H1 (cell line): Measurements from ENCODE around the gene RBMS2. TPM values are rescaled to one million over a fixed set of nuclear protein-coding genes. Genes with fewer than 3 reads are reported as not detected.

Experiments
- CTCF ChIA-PET: fragments of 300-600 bp; sonication (Branson Sonifier 250); formaldehyde crosslinking; loops from one replicate; lab custom pipeline; 2021; ENCODE audit not compliant: partially characterized antibody; lab: Charles Lee
- POLR2A ChIA-PET: fragments of 300-600 bp; sonication (Branson Sonifier 250); formaldehyde crosslinking; loops from one replicate; lab custom pipeline; 2021; ENCODE audit warnings: inconsistent platforms; ENCODE audit not compliant: partially characterized antibody; lab: Charles Lee
- DNase-seq, 2 experiments: peaks; one replicate each; pipeline versions ENCODE4 v3.0.0 to v3.0.0-alpha.2; 2010 to 2022; ENCODE audit warnings: low spot score in 2 of 2, low read depth in 1 of 2, mixed read lengths in 1 of 2
- FAIRE-seq: peaks from 2 replicates; lab custom pipeline; 2011; peaks lifted over from hg19 to GRCh38; lab: Jason Lieb, UNC
- H2AFZ ChIP-seq: 2 replicates; pipeline ENCODE4 v1.8.1; 2012; ENCODE audit warnings: low read length, inconsistent platforms
- H2AK5ac ChIP-seq: 2 replicates; pipeline ENCODE4 v1.6.1; 2013; ENCODE audit warnings: low read depth, low read length
- H2BK120ac ChIP-seq: replicated peaks from 2 replicates; pipeline ENCODE3; 2013; ENCODE audit warnings: low read depth, low read length, inconsistent platforms
- H2BK12ac ChIP-seq: 2 replicates; pipeline ENCODE4 v1.6.1; 2013; ENCODE audit warnings: low read depth, low read length
- H2BK15ac ChIP-seq: 2 replicates; pipeline ENCODE4 v1.6.1; 2013; ENCODE audit warnings: low read length
- H2BK20ac ChIP-seq: 2 replicates; pipeline ENCODE4 v1.6.1; 2013; ENCODE audit warnings: low read length
- H2BK5ac ChIP-seq: 2 replicates; pipeline ENCODE4 v1.6.1; 2013; ENCODE audit warnings: low read depth, low read length
- H3K14ac ChIP-seq: 2 replicates; pipeline ENCODE4 v1.6.1; 2013; ENCODE audit warnings: inconsistent platforms; ENCODE audit not compliant: insufficient read length
- H3K18ac ChIP-seq: 2 replicates; pipeline ENCODE4 v1.6.1; 2013; ENCODE audit warnings: low read length; ENCODE audit errors: extremely low read depth
- H3K23ac ChIP-seq: 2 replicates; pipeline ENCODE4 v1.6.1; 2013; ENCODE audit warnings: inconsistent platforms; ENCODE audit not compliant: insufficient read length
- H3K23me2 ChIP-seq: 2 replicates; pipeline ENCODE4 v1.6.1; 2013; ENCODE audit warnings: low read depth, low read length
- H3K27ac ChIP-seq: 2 replicates; pipeline ENCODE4 v1.6.1; 2011; ENCODE audit warnings: low read depth, low read length, inconsistent platforms
- H3K27me3 ChIP-seq, 4 experiments: replicated peaks in 1 of 4; 1 replicate in 1 of 4; 2 replicates in 3 of 4; pipeline versions ENCODE4 v1.6.1 to v1.8.1; 2011 to 2013; ENCODE audit warnings: low read length in 3 of 4, mild to moderate bottlenecking in 3 of 4, inconsistent platforms in 2 of 4, mixed read lengths in 2 of 4, moderate library complexity in 1 of 4; ENCODE audit not compliant: control insufficient read depth in 3 of 4, insufficient read depth in 3 of 4; ENCODE audit errors: extremely low read depth in 1 of 4
- H3K36me3 ChIP-seq, 4 experiments: 2 replicates each; pipeline versions ENCODE4 v1.6.1 to v1.8.1; 2011 to 2013; ENCODE audit warnings: mild to moderate bottlenecking in 4 of 4, low read length in 3 of 4, moderate library complexity in 2 of 4, control low read depth in 1 of 4, inconsistent platforms in 1 of 4; ENCODE audit not compliant: insufficient read depth in 4 of 4, control insufficient read depth in 2 of 4
- H3K4ac ChIP-seq: replicated peaks from 2 replicates; pipeline ENCODE3; 2013; ENCODE audit warnings: low read length, low read depth, mixed read lengths, inconsistent platforms; ENCODE audit not compliant: insufficient read length
- H3K4me1 ChIP-seq, 4 experiments: replicated peaks in 1 of 4; 1 replicate in 1 of 4; 2 replicates in 3 of 4; pipeline versions ENCODE4 v1.6.1 to v1.8.1; 2011 to 2013; ENCODE audit warnings: low read length in 3 of 4, inconsistent platforms in 2 of 4, mixed read lengths in 1 of 4; ENCODE audit not compliant: insufficient read depth in 4 of 4, control insufficient read depth in 3 of 4
- H3K4me2 ChIP-seq, 2 experiments: 2 replicates each; pipeline versions ENCODE4 v1.6.1 to v1.8.1; 2011 to 2013; ENCODE audit warnings: low read depth in 2 of 2, low read length in 2 of 2, control low read depth in 1 of 2, inconsistent platforms in 1 of 2, mild to moderate bottlenecking in 1 of 2; ENCODE audit not compliant: insufficient read depth in 1 of 2
- H3K4me3 ChIP-seq, 4 experiments: fragments of 200-600, 300-600 bp in 1 of 4; sonication (generic), shearing (Covaris generic), sonication (Bioruptor Twin) in 1 of 4; 2 replicates each; pipeline versions ENCODE4 v1.5.1 to v1.8.1; 2011 to 2016; ENCODE audit warnings: low read length in 4 of 4, low read depth in 3 of 4, control low read depth in 2 of 4, inconsistent platforms in 2 of 4, mild to moderate bottlenecking in 2 of 4, mixed read lengths in 1 of 4, moderate library complexity in 1 of 4; ENCODE audit not compliant: insufficient read depth in 2 of 4; ENCODE audit errors: extremely low read depth in 1 of 4
- H3K56ac ChIP-seq: replicated peaks from 2 replicates; pipeline ENCODE3; 2013; ENCODE audit warnings: low read depth, mild to moderate bottlenecking, mixed read lengths, low read length, inconsistent platforms; ENCODE audit not compliant: insufficient read length
- H3K79me1 ChIP-seq: 2 replicates; pipeline ENCODE4 v1.6.1; 2013; ENCODE audit warnings: low read depth, low read length, control low read depth
- H3K79me2 ChIP-seq, 2 experiments: 2 replicates each; pipeline versions ENCODE4 v1.6.1 to v1.8.1; 2012 to 2013; ENCODE audit warnings: low read length in 2 of 2, mild to moderate bottlenecking in 2 of 2, inconsistent platforms in 1 of 2; ENCODE audit not compliant: insufficient read depth in 2 of 2, control insufficient read depth in 1 of 2
- H3K9ac ChIP-seq, 4 experiments: replicated peaks in 1 of 4; 1 replicate in 1 of 4; 2 replicates in 3 of 4; pipeline versions ENCODE4 v1.6.1 to v1.8.1; 2011 to 2013; ENCODE audit warnings: low read depth in 3 of 4, low read length in 3 of 4, control low read depth in 2 of 4, mild to moderate bottlenecking in 2 of 4, moderate library complexity in 2 of 4, inconsistent platforms in 1 of 4; ENCODE audit errors: extremely low read depth in 1 of 4
- H3K9me3 ChIP-seq, 2 experiments: 2 replicates each; pipeline versions ENCODE4 v1.6.1 to v1.8.1; 2012 to 2013; ENCODE audit warnings: mild to moderate bottlenecking in 2 of 2, moderate library complexity in 2 of 2, control low read depth in 1 of 2, inconsistent platforms in 1 of 2, low read depth in 1 of 2, low read length in 1 of 2, mixed read lengths in 1 of 2; ENCODE audit not compliant: insufficient read depth in 2 of 2
- H4K20me1 ChIP-seq, 2 experiments: replicated peaks in 1 of 2; 2 replicates each; pipeline versions ENCODE3 to v1.8.1; 2011 to 2013; ENCODE audit warnings: inconsistent platforms in 2 of 2, low read length in 2 of 2, mild to moderate bottlenecking in 1 of 2; ENCODE audit not compliant: insufficient read depth in 2 of 2, control insufficient read depth in 1 of 2
- H4K5ac ChIP-seq: 2 replicates; pipeline ENCODE4 v1.6.1; 2013; ENCODE audit warnings: low read length, low read depth, mixed read lengths, inconsistent platforms; ENCODE audit not compliant: insufficient read length
- H4K8ac ChIP-seq: 2 replicates; pipeline ENCODE4 v1.8.0; 2013; ENCODE audit warnings: mild to moderate bottlenecking, moderate library complexity, low read length, inconsistent platforms; ENCODE audit not compliant: insufficient read depth; ENCODE audit errors: extremely low read depth
- H4K91ac ChIP-seq: replicated peaks from 2 replicates; pipeline ENCODE3; 2013; ENCODE audit warnings: low read length, mixed read lengths, inconsistent platforms; ENCODE audit not compliant: insufficient read length
- ASH2L ChIP-seq: fragments of 200-600, 300-600 bp; sonication (generic); IDR thresholded peaks from one replicate; pipeline ENCODE4 v1.7.1; 2017; ENCODE audit warnings: low read length
- BACH1 ChIP-seq: IDR thresholded peaks from 2 replicates; pipeline ENCODE4 v1.6.1; 2012; ENCODE audit warnings: low read length, improper control_type of control experiment
- CREB1 ChIP-seq: IDR thresholded peaks from 2 replicates; pipeline ENCODE4 v1.6.1; 2012; ENCODE audit warnings: inconsistent platforms
- GTF2F1 ChIP-seq: IDR thresholded peaks from 2 replicates; pipeline ENCODE4 v1.6.1; 2012; ENCODE audit warnings: low read depth, low read length, improper control_type of control experiment, borderline replicate concordance
- JUN ChIP-seq: IDR thresholded peaks from 2 replicates; pipeline ENCODE4 v1.6.1; 2011; ENCODE audit warnings: low read depth, mild to moderate bottlenecking, improper control_type of control experiment, low read length
- KDM5A ChIP-seq: fragments of 200-600 bp; IDR thresholded peaks from 2 replicates; pipeline ENCODE4 v1.7.1; 2012; ENCODE audit warnings: mild to moderate bottlenecking, low read length, inconsistent platforms, mixed read lengths
- RNF2 ChIP-seq: fragments of 200-900, 300-1000 bp; sonication (generic); IDR thresholded peaks from 2 replicates; pipeline ENCODE4 v1.7.1; 2016; ENCODE audit warnings: borderline replicate concordance, low read depth, mild to moderate bottlenecking, antibody characterized with exemption, low read length; ENCODE audit not compliant: poor library complexity, severe bottlenecking; ENCODE audit errors: missing control alignments
- SIN3A ChIP-seq, 2 experiments: IDR thresholded peaks in 1 of 2; conservative IDR thresholded peaks in 1 of 2; 2 replicates each; pipeline ENCODE4 v1.6.1; 2011 to 2012; ENCODE audit warnings: low read length in 2 of 2, improper control_type of control experiment in 1 of 2, low read depth in 1 of 2, mild to moderate bottlenecking in 1 of 2
- SIRT6 ChIP-seq: IDR thresholded peaks from one replicate; pipeline ENCODE4 v1.7.1; 2012; ENCODE audit warnings: low read length, inconsistent platforms
- SIX5 ChIP-seq: IDR thresholded peaks from 2 replicates; pipeline ENCODE4 v1.6.1; 2011; ENCODE audit warnings: mild to moderate bottlenecking, low read depth, low read length
- SP2 ChIP-seq: IDR thresholded peaks from 2 replicates; pipeline ENCODE4 v1.6.1; 2012; ENCODE audit warnings: mild to moderate bottlenecking, low read length, inconsistent platforms
- TCF12 ChIP-seq: IDR thresholded peaks from 2 replicates; pipeline ENCODE4 v1.6.1; 2011; ENCODE audit warnings: low read depth, mild to moderate bottlenecking, low read length
- TEAD4 ChIP-seq: IDR thresholded peaks from 2 replicates; pipeline ENCODE4 v1.6.1; 2012; ENCODE audit warnings: low read depth, low read length, inconsistent platforms, mixed read lengths
- WGBS, 2 experiments: shearing (Covaris generic) in 1 of 2; methylation state at CpG; one replicate each; pipeline versions ENCODE4 v1.1.6 to v1.1.7; 2013 to 2015; ENCODE audit warnings: low lambda C conversion rate in 2 of 2, mixed read lengths in 2 of 2, inconsistent platforms in 1 of 2, low coverage in 1 of 2, missing lambda C conversion rate in 1 of 2; ENCODE audit not compliant: insufficient replicate concordance in 2 of 2, insufficient coverage in 1 of 2, insufficient read length in 1 of 2; ENCODE audit errors: extremely low coverage in 1 of 2, missing lambda C conversion rate in 1 of 2; 5-methylcytosine and 5-hydroxymethylcytosine counted together
- polyA plus RNA-seq, 7 experiments: library from polyadenylated mRNA; depleted of rRNA in 3 of 7; stranded (reverse) in 5 of 7; unstranded in 2 of 7; fragments of >200 nt in 5 of 7; fragments of 200-250 nt in 2 of 7; gene quantifications; 1 replicate in 5 of 7; 2 replicates in 1 of 7; 4 replicates in 1 of 7; pipeline versions ENCODE4 v1.2.1 to v1.2.3, GENCODE V29; 2011 to 2013; ENCODE audit warnings: missing spikeins in 2 of 7, mixed read lengths in 2 of 7
- total RNA-seq: library from RNA; stranded (reverse); fragmentation: NEBNext Ultra II Directional; extraction: Animal tissue kit (Norgen Biotek cat#: 25700); gene quantifications from 2 replicates; pipeline ENCODE4 v1.2.1, GENCODE V29; 2021
- TF ChIP-seq, protein P1 (sequence below): IDR thresholded peaks from 2 replicates; pipeline ENCODE4 v1.6.1; 2012; ENCODE audit warnings: inconsistent platforms

RBMS2 gene
- total and polyA plus RNA-seq, 2 of the 8 experiments (the other 6 are each of a cell fraction or from before 2014, with no cell fraction given): 9.6 to 31.3 TPM

DNA sequence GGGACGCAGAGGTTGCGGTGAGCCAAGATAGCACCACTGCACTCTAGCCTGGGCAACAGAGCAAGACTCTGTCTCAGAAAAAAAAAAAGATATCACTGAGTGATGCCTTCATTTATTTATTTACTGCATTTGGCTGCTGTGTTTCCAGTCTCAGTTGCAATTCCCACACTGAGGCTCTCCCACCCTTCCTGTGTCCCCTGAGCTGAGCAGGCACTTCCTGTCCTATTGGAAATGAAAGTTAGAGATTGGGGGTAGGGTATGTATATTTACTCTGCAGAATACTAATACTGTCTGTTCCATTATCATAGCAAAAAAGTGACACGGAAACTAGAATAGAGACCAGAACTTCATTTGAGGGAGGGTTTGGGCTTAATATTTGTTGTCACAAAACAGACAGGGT, 1.6 kb upstream of the RBMS2 start:
- Histone ChIP-seq H3K27ac (no peak overlapping the region), H3K4me2 (no peak overlapping the region), H3K4me3 (no peak overlapping the region), H3K18ac (no peak overlapping the region), H3K4ac (no peak overlapping the region), H3K9me3 (no peaks in the 10 kb centered on the region), H3K23me2 (peaks cover 5% of the 10 kb centered on the region; the same call in 1 of the 2 replicates), H2BK120ac (no peak overlapping the region), H3K27me3 (no peaks in the 10 kb centered on the region), H3K14ac (no peak overlapping the region), H3K23ac (no peak overlapping the region), H2BK12ac (no peak overlapping the region), H3K36me3 (no peaks in the 10 kb centered on the region), H2BK20ac (no peak overlapping the region), H3K79me2 (peaks cover 0 to 11% of the 10 kb centered on the region in 2 experiments; a peak in 2 of 4 replicates), H4K8ac (no peak overlapping the region), H4K5ac (no peak overlapping the region), H3K56ac (no peak overlapping the region), H2BK15ac (no peak overlapping the region), H4K91ac (no peak overlapping the region), H3K4me1 (peaks cover 0 to 2% (median under 1%) of the 10 kb centered on the region in 4 experiments; a peak in 4 of 7 replicates), H2AK5ac (no peak overlapping the region), H4K20me1 (no peaks in the 10 kb centered on the region), H2AFZ (no peak overlapping the region), H3K9ac (no peak overlapping the region), H2BK5ac (no peak overlapping the region; the same call in 1 of the 2 replicates), H3K79me1 (no peaks in the 10 kb centered on the region)
- ChIA-PET POLR2A (interaction anchor here (0.6 to 1.6 kb wide), 2 partner anchors 49 to 633 kb away, joined by 5 read pairs; no protein-coding TSS in a partner anchor), CTCF (interaction anchor here (0.6 to 16.9 kb wide), 4 partner anchors 9 to 523 kb away, joined by 3 to 279 read pairs (median 4); partner anchors contain the start of gene SUOX)
- WGBS, 2 experiments: 83% methylated on average over 3 of the region's 3 CpGs; no CpG with 5 or more reads in 1 of the 2 experiments
- FAIRE-seq: no peak
- DNase-seq: no peak
- TF ChIP-seq SP2 (no peak), KDM5A (no peak), RNF2 (no peak), GTF2F1 (no peak), SIX5 (no peak), CREB1 (no peak), JUN (no peak), ASH2L (no peak), BACH1 (no peak), TEAD4 (no peak), TCF12 (no peak), SIRT6 (no peak), SIN3A (conservative IDR thresholded peaks at IDR 0.05 in 1 of 2, IDR thresholded peaks at IDR 0.05 in 1 of 2; ENCODE audit: low read depth in 1 of 2, low read length in 2 of 2) (no peak)
- TF ChIP-seq, protein P1, sequence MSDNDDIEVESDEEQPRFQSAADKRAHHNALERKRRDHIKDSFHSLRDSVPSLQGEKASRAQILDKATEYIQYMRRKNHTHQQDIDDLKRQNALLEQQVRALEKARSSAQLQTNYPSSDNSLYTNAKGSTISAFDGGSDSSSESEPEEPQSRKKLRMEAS: no peak
